Brain microvascular endothelial cell (primary cell): ENCODE results near the gene SPRR3.
"Not testable (repeated sequence)": the region's sequence is repeated elsewhere in the genome, so short reads cannot be mapped to it uniquely, and the experiment has no call there.

Source experiments
- DNase-seq: peaks from one replicate; pipeline ENCODE4 v3.0.0-alpha.2; 2020
- H3K27ac ChIP-seq: fragments of 250-450 bp; sonication (Bioruptor Pico); 2 replicates; pipeline ENCODE4 v1.5.1; 2020; ENCODE audit warnings: mild to moderate bottlenecking, moderate library complexity
- H3K27me3 ChIP-seq: fragments of 250-450 bp; sonication (Bioruptor Pico); replicated peaks from 2 replicates; pipeline ENCODE4 v1.5.1; 2020; ENCODE audit warnings: mild to moderate bottlenecking
- H3K36me3 ChIP-seq: fragments of 250-450 bp; sonication (Bioruptor Pico); replicated peaks from 2 replicates; pipeline ENCODE4 v1.5.1; 2020; ENCODE audit warnings: mild to moderate bottlenecking
- H3K4me3 ChIP-seq: 2 replicates; pipeline ENCODE4 v1.5.1; 2011; ENCODE audit warnings: low read depth, mild to moderate bottlenecking, control low read depth, low read length, moderate library complexity
- in situ Hi-C: cut with HindIII; loops from 2 replicates; pipeline ENCODE4 v1.10.0; 2017; ENCODE audit warnings: low sequenced_read_pairs, low pct_ligation_motif_present
- TF ChIP-seq, protein P1 (sequence below): IDR thresholded peaks from 2 replicates; pipeline ENCODE4 v1.5.1; 2011; ENCODE audit warnings: low read depth, mild to moderate bottlenecking, moderate library complexity, low read length, control low read depth, inconsistent platforms; ENCODE audit errors: missing control alignments

SPRR3 gene

DNA sequence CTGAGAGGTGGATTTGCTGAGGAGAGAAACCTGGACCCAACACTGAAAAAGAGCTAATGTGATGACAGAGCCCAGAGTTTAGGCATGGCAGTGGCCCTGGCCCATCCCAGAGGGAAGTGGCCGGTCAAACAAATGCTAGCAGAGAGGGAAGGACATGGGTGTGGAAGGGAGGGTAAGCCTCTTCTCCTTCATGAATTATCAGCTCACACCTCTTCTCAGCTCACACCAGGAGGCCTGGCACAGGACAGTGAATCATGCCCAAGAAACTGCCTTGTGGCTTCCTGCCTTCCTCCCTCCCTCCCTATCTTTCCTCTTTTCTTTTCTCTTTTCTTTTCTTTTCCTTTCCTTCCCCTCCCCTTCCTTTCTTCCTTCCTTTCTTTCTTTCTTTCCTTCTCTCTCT, 1.3 kb upstream of the SPRR3 start:
- no peak overlapping the region for H3K4me3 ChIP-seq
- DNase-seq, result no peak
- TF ChIP-seq, protein P1, sequence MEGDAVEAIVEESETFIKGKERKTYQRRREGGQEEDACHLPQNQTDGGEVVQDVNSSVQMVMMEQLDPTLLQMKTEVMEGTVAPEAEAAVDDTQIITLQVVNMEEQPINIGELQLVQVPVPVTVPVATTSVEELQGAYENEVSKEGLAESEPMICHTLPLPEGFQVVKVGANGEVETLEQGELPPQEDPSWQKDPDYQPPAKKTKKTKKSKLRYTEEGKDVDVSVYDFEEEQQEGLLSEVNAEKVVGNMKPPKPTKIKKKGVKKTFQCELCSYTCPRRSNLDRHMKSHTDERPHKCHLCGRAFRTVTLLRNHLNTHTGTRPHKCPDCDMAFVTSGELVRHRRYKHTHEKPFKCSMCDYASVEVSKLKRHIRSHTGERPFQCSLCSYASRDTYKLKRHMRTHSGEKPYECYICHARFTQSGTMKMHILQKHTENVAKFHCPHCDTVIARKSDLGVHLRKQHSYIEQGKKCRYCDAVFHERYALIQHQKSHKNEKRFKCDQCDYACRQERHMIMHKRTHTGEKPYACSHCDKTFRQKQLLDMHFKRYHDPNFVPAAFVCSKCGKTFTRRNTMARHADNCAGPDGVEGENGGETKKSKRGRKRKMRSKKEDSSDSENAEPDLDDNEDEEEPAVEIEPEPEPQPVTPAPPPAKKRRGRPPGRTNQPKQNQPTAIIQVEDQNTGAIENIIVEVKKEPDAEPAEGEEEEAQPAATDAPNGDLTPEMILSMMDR, result no peak
- H3K27ac ChIP-seq, result no peak overlapping the region
- H3K27me3 ChIP-seq, result no peaks in the 10 kb centered on the region
- no peaks in the 10 kb centered on the region for H3K36me3 ChIP-seq
- in situ Hi-C loops, result no loop called here

- DNase-seq, H3K27ac ChIP-seq, H3K36me3 ChIP-seq, H3K4me3 ChIP-seq, H3K27me3 ChIP-seq, in situ Hi-C loops: not testable (repeated sequence)
These were observed 9.7 kb downstream of the SPRR3 start for GRCh38 chr1:153011235-153011758.

DNA sequence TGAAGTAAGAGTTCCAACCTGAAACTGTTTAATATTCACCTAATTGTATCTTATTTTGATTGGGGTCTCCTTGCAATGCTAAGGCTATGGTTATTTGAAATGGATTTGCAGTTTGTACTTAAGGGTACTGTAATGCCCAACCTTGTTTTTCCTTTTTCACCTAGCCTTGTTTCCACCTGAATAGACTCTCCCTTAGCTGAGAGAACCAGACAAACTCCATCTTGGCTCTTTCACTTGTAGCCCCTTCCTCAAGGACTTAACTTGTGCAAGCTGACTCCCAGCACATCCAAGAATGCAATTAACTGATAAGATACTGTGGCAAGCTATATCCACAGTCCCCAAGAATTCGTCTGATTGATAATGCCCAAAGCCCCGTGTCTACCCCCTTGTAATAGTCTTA, 20.3 kb downstream of the SPRR3 start:
- in situ Hi-C loops, result not testable (repeated sequence)

DNA sequence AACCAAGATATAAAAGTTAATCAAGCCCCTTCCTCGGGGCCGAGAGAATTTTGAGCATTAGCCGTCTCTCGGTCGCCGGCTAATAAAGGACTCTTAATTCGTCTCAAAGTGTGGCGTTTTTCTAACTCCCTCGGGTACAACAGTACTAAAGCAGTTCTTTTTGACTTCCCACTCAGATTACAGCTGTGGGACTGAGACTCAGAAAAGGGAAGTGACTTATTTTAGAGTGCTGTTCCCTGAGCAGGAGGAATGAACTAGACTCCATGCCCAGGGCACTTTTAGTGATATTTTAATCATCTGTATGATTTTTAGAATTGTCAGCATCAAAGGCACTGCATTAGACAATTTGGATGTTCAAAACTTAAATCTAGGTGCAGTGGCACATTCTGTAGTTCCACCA, 20.8 kb downstream of the SPRR3 start:
- H3K36me3 ChIP-seq, H3K4me3 ChIP-seq, H3K27ac ChIP-seq, in situ Hi-C loops, DNase-seq, H3K27me3 ChIP-seq: not testable (repeated sequence)

More for the DNA sequence above, 20.3 kb downstream of the SPRR3 start:
- H3K27ac ChIP-seq, H3K36me3 ChIP-seq, DNase-seq, H3K27me3 ChIP-seq, H3K4me3 ChIP-seq: not testable (repeated sequence)

DNA sequence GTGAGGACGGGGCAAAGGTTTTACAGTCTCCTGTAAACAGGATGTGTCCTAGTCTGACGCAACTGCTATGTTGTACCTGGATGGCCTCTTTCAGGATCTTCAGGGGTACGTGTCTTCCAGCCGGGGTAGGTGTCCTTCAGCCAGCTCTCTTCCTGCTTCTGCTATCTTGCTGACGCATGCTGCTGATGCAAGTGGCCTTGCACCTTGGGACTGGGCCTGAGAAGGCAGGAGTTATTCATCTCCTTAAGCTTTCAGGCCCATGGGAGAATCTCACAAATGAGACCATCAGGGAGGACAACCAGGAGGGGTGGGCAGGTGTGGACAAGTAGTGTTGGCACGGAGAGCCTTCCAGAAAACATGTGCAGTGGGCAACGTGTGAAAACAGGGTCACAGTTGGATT, 21.6 kb downstream of the SPRR3 start:
- no peak for DNase-seq
- no peak overlapping the region for H3K4me3 ChIP-seq
- H3K36me3 ChIP-seq, result no peaks in the 10 kb centered on the region
- no peak overlapping the region for H3K27ac ChIP-seq
- TF ChIP-seq, protein P1, result no peak
- no peaks in the 10 kb centered on the region for H3K27me3 ChIP-seq
- in situ Hi-C loops, result no loop called here

GRCh38 chr1:153024413-153024812, 22.9 kb downstream of the SPRR3 start:
- in situ Hi-C loops, result no loop called here
- Histone ChIP-seq H3K36me3 (no peaks in the 10 kb centered on the region), H3K27me3 (no peaks in the 10 kb centered on the region), H3K4me3 (no peak overlapping the region), H3K27ac (no peak overlapping the region)
- TF ChIP-seq, protein P1, result no peak
- no peak for DNase-seq

GRCh38 chr1:153025797-153026196, 24.2 kb downstream of the SPRR3 start:
- DNase-seq, result no peak
- Histone ChIP-seq H3K27ac (no peak overlapping the region), H3K27me3 (no peaks in the 10 kb centered on the region), H3K36me3 (no peaks in the 10 kb centered on the region), H3K4me3 (no peak overlapping the region)
- TF ChIP-seq, protein P1, result no peak
- in situ Hi-C loops, result no loop called here
